ENCODE results near the gene MEI1.

DNA sequence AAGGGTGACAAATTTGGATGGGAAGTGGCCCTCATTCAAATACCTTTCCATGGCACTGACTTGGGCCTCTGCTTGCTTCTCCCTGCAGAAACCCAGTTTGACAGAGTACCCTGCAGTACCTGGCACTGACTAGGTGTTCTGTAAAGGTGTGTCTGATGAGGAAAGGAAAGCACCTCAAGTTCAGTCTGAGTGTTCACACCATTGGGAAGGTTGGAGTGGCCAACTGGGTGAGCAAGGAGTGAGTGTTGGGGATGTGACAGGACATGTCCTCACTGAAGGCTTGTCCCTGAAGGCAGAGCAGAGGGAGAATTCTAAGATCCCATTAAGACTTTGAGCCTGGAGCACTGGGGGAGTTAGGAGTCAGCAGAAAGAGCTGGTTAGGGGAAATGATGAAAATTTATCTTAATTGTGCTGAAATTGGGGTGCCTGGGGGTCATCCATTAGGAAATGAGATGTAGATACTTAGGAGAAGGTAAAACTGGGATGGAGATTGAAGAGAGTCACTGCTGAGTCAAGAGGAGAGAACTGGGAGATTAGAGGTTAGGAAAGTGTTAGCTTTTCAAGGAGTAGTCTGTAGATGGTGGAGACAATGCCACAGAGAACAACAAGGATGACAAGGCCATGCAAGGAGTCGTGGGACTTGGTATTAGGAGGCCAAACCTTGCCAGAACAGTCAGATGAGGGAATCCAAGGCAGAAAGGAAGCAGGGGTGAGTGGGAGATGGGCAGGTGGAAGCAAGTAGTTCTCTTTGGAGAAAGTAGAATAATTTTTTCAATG, 139.7 kb downstream of the MEI1 start:
- no peak for TF ChIP-seq HNF4G (IDR thresholded peaks at IDR 0.05)
- TF ChIP-seq, protein P1, sequence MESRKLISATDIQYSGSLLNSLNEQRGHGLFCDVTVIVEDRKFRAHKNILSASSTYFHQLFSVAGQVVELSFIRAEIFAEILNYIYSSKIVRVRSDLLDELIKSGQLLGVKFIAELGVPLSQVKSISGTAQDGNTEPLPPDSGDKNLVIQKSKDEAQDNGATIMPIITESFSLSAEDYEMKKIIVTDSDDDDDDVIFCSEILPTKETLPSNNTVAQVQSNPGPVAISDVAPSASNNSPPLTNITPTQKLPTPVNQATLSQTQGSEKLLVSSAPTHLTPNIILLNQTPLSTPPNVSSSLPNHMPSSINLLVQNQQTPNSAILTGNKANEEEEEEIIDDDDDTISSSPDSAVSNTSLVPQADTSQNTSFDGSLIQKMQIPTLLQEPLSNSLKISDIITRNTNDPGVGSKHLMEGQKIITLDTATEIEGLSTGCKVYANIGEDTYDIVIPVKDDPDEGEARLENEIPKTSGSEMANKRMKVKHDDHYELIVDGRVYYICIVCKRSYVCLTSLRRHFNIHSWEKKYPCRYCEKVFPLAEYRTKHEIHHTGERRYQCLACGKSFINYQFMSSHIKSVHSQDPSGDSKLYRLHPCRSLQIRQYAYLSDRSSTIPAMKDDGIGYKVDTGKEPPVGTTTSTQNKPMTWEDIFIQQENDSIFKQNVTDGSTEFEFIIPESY (IDR thresholded peaks at IDR 0.05) = no peak

All from liver (tissue), 2 donors.